Astrocyte (in vitro differentiated cells and primary cell): ENCODE measurements around the gene IDH2.

ENCODE experiments used
- CTCF ChIP-seq: IDR thresholded peaks from 2 replicates; pipeline ENCODE4 v1.5.1; 2011; ENCODE audit warnings: low read depth, mild to moderate bottlenecking, inconsistent platforms, low read length, moderate library complexity; ENCODE audit not compliant: insufficient read depth
- EZH2 ChIP-seq: IDR thresholded peaks from 2 replicates; pipeline ENCODE4 v1.6.1; 2012; ENCODE audit warnings: mild to moderate bottlenecking, low read length, inconsistent platforms; ENCODE audit not compliant: insufficient read depth

DNA sequence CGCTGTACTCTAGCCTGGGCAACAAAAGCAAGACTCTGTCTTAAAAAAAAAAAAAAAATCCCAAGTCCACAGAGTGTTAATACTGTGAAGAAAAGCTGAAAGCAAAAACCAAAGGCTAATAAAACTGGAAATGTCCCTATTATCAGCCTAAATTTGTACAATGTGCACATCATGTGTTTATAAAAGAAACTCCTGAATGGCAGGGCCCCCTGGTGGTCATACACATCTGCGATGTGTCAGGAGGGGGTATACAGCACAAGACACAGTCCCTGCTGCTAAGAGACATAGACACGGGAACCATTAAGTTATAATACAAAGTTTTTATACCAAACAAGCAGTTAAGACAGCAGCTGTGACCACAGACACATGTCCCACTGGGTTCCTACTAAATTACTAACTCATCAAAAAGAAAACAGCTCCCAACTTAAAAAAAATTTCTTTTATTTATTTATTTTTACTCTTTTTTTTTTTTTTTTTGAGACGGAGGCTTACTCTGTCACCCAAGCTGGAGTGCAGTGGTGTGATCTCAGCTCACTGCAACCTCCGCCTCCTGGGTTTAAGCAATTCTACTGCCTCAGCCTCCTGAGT, 31.0 kb downstream of the IDH2 start:
- TF ChIP-seq CTCF (peak; percentile 88), EZH2 (no peak)
